Measurements from ENCODE around the gene PILRA.

GRCh38 chr7:100360135-100360854 lies 13.0 kb upstream of the PILRA start:
- no peak for TF ChIP-seq CTCF (IDR thresholded peaks at IDR 0.05)
- TF ChIP-seq POLR2A (IDR thresholded peaks at IDR 0.05): no peak
